GM18520 (cell line): ENCODE results near the gene CCNL2.
"Not testable (repeated sequence)": the region's sequence is repeated elsewhere in the genome, so short reads cannot be mapped to it uniquely, and the experiment has no call there.

Source experiments
- ATAC-seq: cut with Tn5 transposase; IDR thresholded peaks from one replicate; pipeline ENCODE4 v1.9.1; 2021; ENCODE audit not compliant: unreplicated experiment

Gene CCNL2

GRCh38 chr1:1374589-1374928 is 24.6 kb downstream of the CCNL2 start:
- no peak for ATAC-seq

- ATAC-seq, result no peak
These were observed 25.1 kb downstream of the CCNL2 start for GRCh38 chr1:1373815-1374588.

GRCh38 chr1:1373051-1373814 is 25.9 kb downstream of the CCNL2 start:
- no peak for ATAC-seq

GRCh38 chr1:1371746-1372711 is 27.1 kb downstream of the CCNL2 start:
- ATAC-seq, result no peak

- no peak for ATAC-seq
These were observed 27.8 kb downstream of the CCNL2 start for GRCh38 chr1:1371364-1371745.

GRCh38 chr1:1370771-1371300 is 28.3 kb downstream of the CCNL2 start:
- no peak for ATAC-seq

GRCh38 chr1:1370094-1370493 is 29.0 kb downstream of the CCNL2 start:
- not testable (repeated sequence) for ATAC-seq

- no peak for ATAC-seq
These were observed 31.8 kb downstream of the CCNL2 start for GRCh38 chr1:1367315-1367714.

- no peak for ATAC-seq
These were observed 32.5 kb downstream of the CCNL2 start for GRCh38 chr1:1366699-1367066.

- no peak for ATAC-seq
These were observed 33.0 kb downstream of the CCNL2 start for GRCh38 chr1:1365875-1366698.

- no peak for ATAC-seq
These were observed 34.9 kb downstream of the CCNL2 start for GRCh38 chr1:1364266-1364665.

- ATAC-seq, result no peak
These were observed 37.1 kb downstream of the CCNL2 start for GRCh38 chr1:1361982-1362423.

- ATAC-seq, result no peak
These were observed 37.7 kb downstream of the CCNL2 start for GRCh38 chr1:1361233-1361981.

- no peak for ATAC-seq
These were observed 38.5 kb downstream of the CCNL2 start for GRCh38 chr1:1360506-1361169.

- ATAC-seq, result no peak
These were observed 39.3 kb downstream of the CCNL2 start for GRCh38 chr1:1359664-1360468.

GRCh38 chr1:1359308-1359663 is 39.8 kb downstream of the CCNL2 start:
- no peak for ATAC-seq

- ATAC-seq, result no peak
These were observed 40.5 kb downstream of the CCNL2 start, which contains the start of gene MXRA8 for GRCh38 chr1:1358433-1359271. TSS of gene MXRA8 (minus strand) at chr1:1358555. CDS start at chr1:1358504, 51 bp downstream.
